ENCODE measurements around the gene TNFAIP1.
"Not testable (repeated sequence)": the region's sequence is repeated elsewhere in the genome, so short reads cannot be mapped to it uniquely, and the experiment has no call there.

The TNFAIP1 gene

GRCh38 chr17:28325211-28325610, 10.3 kb upstream of the TNFAIP1 start:
- peak; percentile 91 for DNase-seq

GRCh38 chr17:28326114-28326513, 9.4 kb upstream of the TNFAIP1 start:
- DNase-seq: peak; percentile 90

GRCh38 chr17:28327031-28327607, 8.4 kb upstream of the TNFAIP1 start:
- no peak for DNase-seq

- DNase-seq: peak; percentile 19
These were observed 7.9 kb upstream of the TNFAIP1 start for GRCh38 chr17:28327709-28328108.

- DNase-seq: no peak
These were observed 7.2 kb upstream of the TNFAIP1 start for GRCh38 chr17:28328325-28328724.

- no peak for DNase-seq
These were observed 4.9 kb upstream of the TNFAIP1 start for GRCh38 chr17:28330671-28331070.

GRCh38 chr17:28331891-28332420, 3.6 kb upstream of the TNFAIP1 start:
- no peak for DNase-seq

- DNase-seq: no peak
These were observed 2.3 kb upstream of the TNFAIP1 start for GRCh38 chr17:28333083-28333746.

- peak; percentile 30 for DNase-seq
These were observed 1.4 kb upstream of the TNFAIP1 start for GRCh38 chr17:28334171-28334570.

GRCh38 chr17:28334666-28335200, 828 bp upstream of the TNFAIP1 start:
- DNase-seq: no peak

- DNase-seq: peak; percentile 85
These were observed 654 bp downstream of the TNFAIP1 start for GRCh38 chr17:28335959-28336871.

GRCh38 chr17:28338056-28338768, 2.7 kb downstream of the TNFAIP1 start:
- DNase-seq: peak; percentile 26

- DNase-seq: not testable (repeated sequence)
These were observed 3.2 kb downstream of the TNFAIP1 start for GRCh38 chr17:28338769-28339212.

- no peak for DNase-seq
These were observed 3.9 kb downstream of the TNFAIP1 start for GRCh38 chr17:28339431-28339830.

- no peak for DNase-seq
These were observed 4.8 kb downstream of the TNFAIP1 start for GRCh38 chr17:28340374-28340773.

GRCh38 chr17:28341516-28341915, 6.0 kb downstream of the TNFAIP1 start:
- DNase-seq: no peak

GRCh38 chr17:28342313-28342712, 6.8 kb downstream of the TNFAIP1 start:
- DNase-seq: no peak

- no peak for DNase-seq
These were observed 8.0 kb downstream of the TNFAIP1 start for GRCh38 chr17:28343491-28343932.

GRCh38 chr17:28344011-28344410, 8.4 kb downstream of the TNFAIP1 start:
- no peak for DNase-seq

GRCh38 chr17:28344435-28344901, 8.9 kb downstream of the TNFAIP1 start:
- no peak for DNase-seq

GRCh38 chr17:28345419-28346198, 10.0 kb downstream of the TNFAIP1 start:
- no peak for DNase-seq

Measured in NCI-H69 (cell line).